Erythroblast (primary cell): ENCODE data around the gene KLC1.

Source experiments
- GATA1 ChIP-seq: IDR thresholded peaks from 2 replicates; pipeline ENCODE4 v1.6.1; 2011; ENCODE audit warnings: low read depth, mild to moderate bottlenecking, control low read depth, low read length, moderate library complexity
- POLR2A ChIP-seq: IDR thresholded peaks from 2 replicates; pipeline ENCODE4 v1.6.1; 2011; ENCODE audit warnings: mild to moderate bottlenecking, low read length

- TF ChIP-seq POLR2A (no peak), GATA1 (no peak)
Observed at GRCh38 chr14:103684471-103684870, 55.5 kb downstream of the KLC1 start.
